HepG2 (cell line): Measurements from ENCODE around the gene TMEM33. TPM values are rescaled to one million over a fixed set of nuclear protein-coding genes. Genes with fewer than 3 reads are reported as not detected.

Experiments used
- ATRX ChIP-seq: sonication (generic); formaldehyde crosslinking; IDR thresholded peaks from 2 replicates; pipeline ENCODE4 v1.4.0; 2020; ENCODE audit warnings: missing genetic modification reagents, borderline replicate concordance
- CBX2 ChIP-seq, 2 experiments: fragments of 200-600 bp in 1 of 2; sonication (generic); formaldehyde crosslinking in 1 of 2; IDR thresholded peaks; 2 replicates each; pipeline versions ENCODE4 v1.7.0 to v1.8.1; 2018 to 2022; ENCODE audit warnings: low read depth in 2 of 2, low read length in 1 of 2, mild to moderate bottlenecking in 1 of 2, missing genetic modification reagents in 1 of 2
- ERF ChIP-seq: IDR thresholded peaks from 2 replicates; pipeline ENCODE4 v1.6.1; 2018; ENCODE audit warnings: missing biosample characterization, missing genetic modification reagents
- HOXA7 ChIP-seq: sonication (generic); formaldehyde crosslinking; IDR thresholded peaks from 2 replicates; pipeline ENCODE4 v1.8.1; 2022; ENCODE audit warnings: mild to moderate bottlenecking, missing genetic modification reagents, moderate library complexity
- IKZF4 ChIP-seq: sonication (generic); formaldehyde crosslinking; IDR thresholded peaks from 2 replicates; pipeline ENCODE4 v1.5.1; 2020; ENCODE audit warnings: borderline replicate concordance, mild to moderate bottlenecking, low read depth, missing genetic modification reagents; ENCODE audit errors: not compliant biosample characterization
- MTERF4 ChIP-seq: sonication (generic); formaldehyde crosslinking; IDR thresholded peaks from 2 replicates; pipeline ENCODE4 v1.8.0; 2023; ENCODE audit warnings: mild to moderate bottlenecking, missing genetic modification reagents
- PBX3 ChIP-seq: sonication (generic); formaldehyde crosslinking; IDR thresholded peaks from 2 replicates; pipeline ENCODE4 v1.8.1; 2023; ENCODE audit warnings: missing genetic modification reagents, inconsistent platforms, borderline replicate concordance
- RELA ChIP-seq: sonication (generic); formaldehyde crosslinking; IDR thresholded peaks from 2 replicates; pipeline ENCODE4 v1.4.0; 2020; ENCODE audit warnings: missing genetic modification reagents
- RFXAP ChIP-seq: sonication (generic); formaldehyde crosslinking; IDR thresholded peaks from 2 replicates; pipeline ENCODE4 v1.4.0; 2020; ENCODE audit warnings: missing genetic modification reagents, borderline replicate concordance
- RXRB ChIP-seq: IDR thresholded peaks from 2 replicates; pipeline ENCODE4 v1.6.1; 2016; ENCODE audit warnings: borderline replicate concordance, missing genetic modification reagents, missing compliant biosample characterization
- STAT5B ChIP-seq: sonication (generic); formaldehyde crosslinking; IDR thresholded peaks from 2 replicates; pipeline ENCODE4 v1.4.0; 2020; ENCODE audit warnings: missing genetic modification reagents
- TGIF2 ChIP-seq: IDR thresholded peaks from 2 replicates; pipeline ENCODE4 v1.6.1; 2016; ENCODE audit warnings: control low read depth, missing compliant biosample characterization
- ZNF296 ChIP-seq: sonication (generic); formaldehyde crosslinking; conservative IDR thresholded peaks from 2 replicates; pipeline ENCODE4 v1.5.0; 2020; ENCODE audit warnings: mild to moderate bottlenecking, missing genetic modification reagents
- ZNF605 ChIP-seq: sonication (generic); formaldehyde crosslinking; IDR thresholded peaks from 2 replicates; pipeline ENCODE4 v1.8.0; 2022; ENCODE audit warnings: mild to moderate bottlenecking, missing genetic modification reagents
- ZNF646 ChIP-seq: sonication (generic); formaldehyde crosslinking; IDR thresholded peaks from 2 replicates; pipeline ENCODE4 v1.9.0; 2021; ENCODE audit warnings: mild to moderate bottlenecking, missing genetic modification reagents
- ZNF781 ChIP-seq: sonication (generic); formaldehyde crosslinking; IDR thresholded peaks from 2 replicates; pipeline ENCODE4 v1.5.1; 2020; ENCODE audit warnings: borderline replicate concordance, mild to moderate bottlenecking, missing genetic modification reagents; ENCODE audit errors: not compliant biosample characterization
- ZNF790 ChIP-seq: sonication (generic); formaldehyde crosslinking; IDR thresholded peaks from 2 replicates; pipeline ENCODE4 v1.8.0; 2022; ENCODE audit warnings: missing genetic modification reagents, mild to moderate bottlenecking, borderline replicate concordance
- ZNF883 ChIP-seq: sonication (generic); formaldehyde crosslinking; IDR thresholded peaks from 2 replicates; pipeline ENCODE4 v1.5.1; 2020; ENCODE audit warnings: mild to moderate bottlenecking, missing genetic modification reagents; ENCODE audit errors: not compliant biosample characterization
- ZUFSP ChIP-seq: sonication (generic); formaldehyde crosslinking; IDR thresholded peaks from 2 replicates; pipeline ENCODE4 v1.9.0; 2021; ENCODE audit warnings: missing genetic modification reagents, mild to moderate bottlenecking, borderline replicate concordance
- polyA plus RNA-seq, 8 experiments: library from polyadenylated mRNA; depleted of rRNA in 3 of 8; stranded (reverse) in 7 of 8; unstranded in 1 of 8; fragments of >200 nt; fragmentation: Illumina TruSeq in 4 of 8; extraction: Trizol in 4 of 8; gene quantifications; 2 replicates each; pipeline versions ENCODE4 v1.2.1 to v1.2.3, GENCODE V29; 2011 to 2016; ENCODE audit warnings: low read depth in 4 of 8, missing spikeins in 1 of 8, mixed read lengths in 1 of 8; ENCODE audit not compliant: insufficient read depth in 1 of 8
- total RNA-seq, 5 experiments: library from RNA; depleted of rRNA; stranded (reverse); fragments of >200 nt; fragmentation: Illumina TruSeq; extraction: Trizol; gene quantifications; 2 replicates each; pipeline ENCODE4 v1.2.3, GENCODE V29; 2016; ENCODE audit warnings: low read depth in 1 of 5

Gene TMEM33
- total and polyA plus RNA-seq, 2 of the 13 experiments (the other 11 are each of a cell fraction or from before 2014, with no cell fraction given): 36.1 to 66.6 TPM

GRCh38 chr4:41933997-41934503, 1.2 kb upstream of the TMEM33 start (continued):
- TF ChIP-seq ZNF646 (CRISPR knock-in tag) (no peak), RELA (no peak), ZNF883 (CRISPR knock-in tag) (no peak), HOXA7 (no peak), ERF (CRISPR knock-in tag) (no peak), ZNF605 (CRISPR knock-in tag) (0 out of 2 replicates have a peak, but pooled peaks have one; percentile 38), ZNF790 (CRISPR knock-in tag) (no peak), STAT5B (CRISPR knock-in tag) (no peak), PBX3 (CRISPR knock-in tag) (no peak), ATRX (CRISPR knock-in tag) (no peak), TGIF2 (CRISPR knock-in tag) (0 out of 2 replicates have a peak, but pooled peaks have one; percentile 15), RFXAP (CRISPR knock-in tag) (peak; percentile 93; the same call in 1 of the 2 replicates), RXRB (CRISPR knock-in tag) (no peak), ZUFSP (CRISPR knock-in tag) (no peak), ZNF781 (no peak), MTERF4 (CRISPR knock-in tag) (no peak), ZNF296 (CRISPR knock-in tag) (no peak), IKZF4 (CRISPR knock-in tag) (no peak), CBX2 (IDR thresholded peaks at IDR 0.05; ENCODE audit: low read depth, low read length) (no peak), CBX2 (CRISPR knock-in tag; IDR thresholded peaks at IDR 0.05; ENCODE audit: low read depth) (no peak)
